HS-5 (cell line): ENCODE data around the gene JUNB.

Experiments used
- DNase-seq: peaks from one replicate; pipeline ENCODE4 v3.0.0-alpha.2; 2012; ENCODE audit warnings: low read depth

JUNB gene

DNA sequence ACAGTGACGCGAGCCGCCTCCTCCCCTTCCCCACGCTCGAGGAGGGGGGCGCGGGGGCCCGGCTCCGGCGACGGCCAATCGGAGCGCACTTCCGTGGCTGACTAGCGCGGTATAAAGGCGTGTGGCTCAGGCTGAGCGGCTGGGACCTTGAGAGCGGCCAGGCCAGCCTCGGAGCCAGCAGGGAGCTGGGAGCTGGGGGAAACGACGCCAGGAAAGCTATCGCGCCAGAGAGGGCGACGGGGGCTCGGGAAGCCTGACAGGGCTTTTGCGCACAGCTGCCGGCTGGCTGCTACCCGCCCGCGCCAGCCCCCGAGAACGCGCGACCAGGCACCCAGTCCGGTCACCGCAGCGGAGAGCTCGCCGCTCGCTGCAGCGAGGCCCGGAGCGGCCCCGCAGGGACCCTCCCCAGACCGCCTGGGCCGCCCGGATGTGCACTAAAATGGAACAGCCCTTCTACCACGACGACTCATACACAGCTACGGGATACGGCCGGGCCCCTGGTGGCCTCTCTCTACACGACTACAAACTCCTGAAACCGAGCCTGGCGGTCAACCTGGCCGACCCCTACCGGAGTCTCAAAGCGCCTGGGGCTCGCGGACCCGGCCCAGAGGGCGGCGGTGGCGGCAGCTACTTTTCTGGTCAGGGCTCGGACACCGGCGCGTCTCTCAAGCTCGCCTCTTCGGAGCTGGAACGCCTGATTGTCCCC, at the start of gene JUNB:
JUNB (plus strand) TSS at position 142 of the 706 bp plus-strand sequence; CDS start at position 428, 286 bp downstream.
- DNase-seq: no peak

DNA sequence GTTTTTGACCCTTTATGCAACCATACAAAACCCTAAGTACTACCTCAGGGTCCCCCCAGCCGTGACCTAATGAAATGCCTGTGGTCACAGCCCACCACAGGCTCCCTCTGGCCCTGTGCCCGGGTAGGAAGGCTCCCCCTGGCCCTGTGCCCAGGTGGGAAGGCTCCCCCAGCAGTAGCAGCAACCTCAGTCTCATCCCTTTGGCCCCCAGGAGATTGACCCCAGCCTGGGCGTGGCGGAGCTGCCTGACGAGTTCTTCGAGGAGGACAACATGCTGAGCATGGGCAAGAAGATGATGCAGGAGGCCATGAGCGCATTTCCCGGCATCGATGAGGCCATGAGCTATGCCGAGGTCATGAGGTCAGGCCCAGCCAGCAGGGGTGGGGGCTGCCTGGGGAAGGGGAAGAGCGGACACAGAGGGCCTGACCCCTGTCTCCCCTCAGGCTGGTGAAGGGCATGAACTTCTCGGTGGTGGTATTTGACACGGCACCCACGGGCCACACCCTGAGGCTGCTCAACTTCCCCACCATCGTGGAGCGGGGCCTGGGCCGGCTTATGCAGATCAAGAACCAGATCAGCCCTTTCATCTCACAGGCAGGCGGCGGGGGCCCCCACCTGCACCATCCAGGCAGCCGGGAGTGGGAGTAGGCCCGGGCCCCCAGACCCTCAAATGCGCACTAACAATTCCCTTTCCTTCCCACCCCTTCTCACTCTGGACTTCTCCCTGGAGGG, 46.0 kb upstream of the JUNB start:
- no peak for DNase-seq

DNA sequence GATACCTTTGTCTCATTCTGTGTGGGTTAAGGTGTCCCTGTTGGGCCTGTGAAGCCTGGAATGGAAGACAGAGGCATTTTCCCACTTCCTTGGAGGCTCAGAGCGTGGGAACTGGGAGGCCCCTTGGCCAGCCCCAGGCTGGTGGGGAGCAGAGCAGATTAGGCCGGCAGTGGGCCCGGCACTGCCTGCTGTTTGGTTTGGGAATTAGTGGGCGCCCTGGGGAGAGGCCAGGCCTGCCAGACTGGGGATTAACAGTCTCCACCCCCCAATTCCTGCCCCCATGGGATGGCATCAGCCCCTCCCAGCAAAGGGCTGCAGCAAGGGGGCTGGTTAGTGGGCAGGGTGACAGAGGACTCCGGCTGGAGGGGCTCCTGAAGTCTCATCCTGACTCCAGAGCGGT, 42.8 kb upstream of the JUNB start:
- no peak for DNase-seq

DNA sequence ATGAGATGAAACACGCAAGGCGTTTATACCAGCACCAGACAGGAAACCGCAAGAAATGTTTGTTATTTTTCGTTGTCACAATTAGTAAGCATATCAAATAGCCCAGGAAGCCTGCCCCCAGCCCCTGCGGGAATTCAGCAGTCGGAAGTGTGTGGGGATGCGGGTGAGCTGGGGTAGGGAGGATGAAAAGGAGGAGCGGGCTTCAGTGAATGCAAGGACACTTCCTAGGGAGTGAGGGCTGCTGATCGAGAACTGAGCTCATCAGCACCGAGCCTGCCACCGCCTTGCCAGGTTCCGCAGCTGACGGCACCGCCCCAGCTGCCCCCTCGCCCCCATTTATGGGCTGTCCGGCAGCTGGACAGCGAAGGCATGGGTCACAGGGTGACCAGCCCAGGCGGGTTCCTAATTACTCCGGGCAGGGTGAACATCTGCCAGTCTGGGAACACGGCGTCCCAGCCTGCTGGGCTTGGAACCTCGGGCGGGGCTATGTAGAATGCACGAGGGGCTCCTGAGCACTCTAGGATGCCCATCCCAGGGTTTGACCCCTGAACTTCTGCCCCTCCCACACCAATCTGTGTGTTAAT, 41.3 kb upstream of the JUNB start:
- no peak for DNase-seq

DNA sequence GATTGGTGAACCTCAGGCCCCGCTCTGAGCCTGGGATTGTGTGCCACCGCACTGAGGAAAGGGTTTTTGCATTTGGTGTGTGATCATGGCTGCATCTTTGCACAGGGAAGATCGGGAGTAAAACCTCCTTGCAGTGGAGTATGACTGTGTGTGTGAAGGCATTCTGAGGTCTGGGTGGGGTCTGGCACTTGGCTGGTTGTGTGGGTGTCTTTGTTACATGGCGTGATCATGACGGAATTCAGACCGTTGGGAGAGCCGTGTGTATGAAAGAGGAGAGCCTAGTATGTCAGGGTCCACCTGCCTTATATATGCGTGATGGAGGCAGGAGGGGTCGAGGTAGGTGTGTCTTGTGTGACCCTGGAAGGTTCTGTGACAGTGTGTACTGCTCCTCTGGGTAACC, 40.4 kb upstream of the JUNB start:
- no peak for DNase-seq

DNA sequence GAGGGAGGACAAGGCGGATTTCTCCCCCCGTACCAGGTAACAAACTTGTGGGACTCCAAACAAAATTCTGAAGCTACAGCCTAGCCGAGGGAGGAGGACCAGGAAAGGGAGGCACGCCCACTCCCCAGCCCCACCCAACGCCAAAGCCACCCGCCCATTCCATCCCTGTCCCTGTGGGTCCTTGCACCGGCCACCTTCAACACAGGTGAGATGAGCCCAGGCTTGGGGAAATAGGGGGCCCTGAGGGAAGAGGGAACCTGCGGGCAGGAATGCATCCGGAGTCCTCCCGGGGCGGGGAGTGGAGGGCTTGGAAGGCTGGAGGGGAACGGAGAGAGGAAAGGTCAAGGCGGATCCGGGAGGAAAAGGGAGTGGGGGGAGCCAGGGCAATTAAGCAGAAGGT, 39.7 kb upstream of the JUNB start, which contains the start of gene BEST2:
BEST2 (plus strand) TSS at position 157 of the 400 bp plus-strand sequence. CDS start 802 bp downstream, outside the sequence.
- no peak for DNase-seq

DNA sequence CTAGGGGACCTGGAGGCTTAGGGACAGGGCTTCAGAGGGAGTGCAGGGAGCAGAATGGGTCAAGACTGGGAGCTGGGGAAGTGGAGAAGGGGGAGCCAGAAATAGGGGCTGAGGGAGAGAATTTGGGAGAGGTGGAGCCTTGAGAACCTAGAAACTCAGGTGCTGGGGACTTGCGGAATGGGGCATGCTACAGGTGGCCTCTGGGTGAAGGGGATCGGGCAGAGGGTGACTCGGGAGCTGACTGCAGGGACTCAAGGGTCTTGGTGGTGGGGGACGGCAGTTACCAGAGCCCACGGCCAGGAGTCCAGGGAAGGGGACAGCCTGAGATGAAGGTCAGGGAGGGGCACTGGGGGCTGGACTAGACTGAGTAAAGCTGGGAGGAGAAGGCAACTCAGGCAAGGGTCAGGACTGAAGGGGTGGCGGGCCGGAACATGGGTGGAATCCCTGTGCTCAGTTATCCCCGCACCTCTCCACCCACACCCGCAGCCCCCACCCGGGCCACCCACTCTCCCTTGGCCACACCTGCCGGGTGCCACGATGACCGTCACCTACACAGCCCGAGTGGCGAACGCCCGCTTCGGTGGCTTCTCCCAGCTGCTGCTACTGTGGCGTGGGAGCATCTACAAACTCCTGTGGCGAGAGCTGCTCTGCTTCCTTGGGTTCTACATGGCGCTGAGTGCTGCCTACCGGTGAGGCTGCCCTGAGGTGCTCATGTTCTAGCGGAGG, 39.1 kb upstream of the JUNB start:
- DNase-seq: no peak

DNA sequence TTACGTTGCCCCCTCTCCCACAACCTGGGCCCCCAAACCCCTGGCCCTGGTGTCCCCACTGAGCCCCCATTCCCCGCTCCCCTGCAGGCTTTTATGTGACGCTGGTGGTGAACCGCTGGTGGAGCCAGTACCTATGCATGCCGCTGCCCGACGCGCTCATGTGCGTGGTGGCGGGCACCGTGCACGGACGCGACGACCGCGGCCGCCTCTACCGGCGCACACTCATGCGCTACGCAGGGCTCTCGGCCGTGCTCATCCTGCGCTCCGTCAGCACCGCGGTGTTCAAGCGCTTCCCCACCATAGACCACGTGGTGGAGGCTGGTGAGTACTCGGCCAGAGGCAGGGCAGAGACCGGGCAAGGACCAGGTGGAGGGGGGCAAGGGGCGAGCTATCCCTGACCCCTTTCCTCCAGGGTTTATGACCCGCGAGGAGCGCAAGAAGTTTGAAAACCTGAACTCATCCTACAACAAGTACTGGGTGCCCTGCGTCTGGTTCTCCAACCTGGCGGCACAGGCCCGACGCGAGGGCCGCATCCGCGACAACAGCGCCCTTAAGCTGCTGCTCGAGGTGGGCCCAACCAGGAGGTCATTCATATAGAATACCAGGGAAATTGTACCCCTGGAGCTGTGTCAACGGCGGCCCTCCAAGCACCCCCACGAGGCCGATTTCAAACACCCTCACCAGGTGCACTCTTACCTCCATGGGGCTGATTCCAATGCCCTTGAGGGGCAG, 36.7 kb upstream of the JUNB start:
- DNase-seq: no peak

DNA sequence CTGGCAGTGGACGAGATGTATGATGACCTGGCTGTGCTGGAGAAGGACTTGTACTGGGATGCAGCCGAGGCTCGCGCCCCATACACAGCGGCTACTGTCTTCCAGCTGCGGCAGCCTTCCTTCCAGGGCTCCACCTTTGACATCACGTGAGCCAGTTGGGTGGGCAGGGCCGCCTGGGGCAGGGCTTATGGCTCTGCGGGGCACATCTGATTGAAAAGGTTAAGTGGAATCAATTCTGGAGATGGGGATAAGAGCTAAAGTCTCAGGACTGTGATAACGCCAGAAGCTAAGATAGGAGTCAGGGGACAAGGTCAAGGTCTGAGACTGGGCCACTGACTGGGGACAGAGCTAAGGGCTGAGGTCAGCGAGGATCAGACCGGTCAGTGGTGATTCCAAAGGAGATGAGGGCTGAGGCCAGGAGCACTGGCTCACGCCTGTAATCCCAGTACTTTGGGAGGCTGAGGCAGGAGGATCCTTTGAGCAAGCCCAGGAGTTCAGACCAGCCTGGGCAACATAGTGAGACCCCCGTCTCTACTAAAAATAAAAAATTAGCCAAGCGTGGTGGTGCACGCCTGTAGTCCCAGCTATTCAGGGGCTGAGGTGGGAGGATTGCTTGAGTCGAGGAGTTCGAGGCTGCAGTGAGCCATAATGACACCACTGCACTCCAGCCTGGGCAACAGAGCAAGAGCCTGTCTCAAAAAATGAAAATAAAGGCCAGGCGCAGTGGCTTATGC, 35.0 kb upstream of the JUNB start:
- no peak for DNase-seq

DNA sequence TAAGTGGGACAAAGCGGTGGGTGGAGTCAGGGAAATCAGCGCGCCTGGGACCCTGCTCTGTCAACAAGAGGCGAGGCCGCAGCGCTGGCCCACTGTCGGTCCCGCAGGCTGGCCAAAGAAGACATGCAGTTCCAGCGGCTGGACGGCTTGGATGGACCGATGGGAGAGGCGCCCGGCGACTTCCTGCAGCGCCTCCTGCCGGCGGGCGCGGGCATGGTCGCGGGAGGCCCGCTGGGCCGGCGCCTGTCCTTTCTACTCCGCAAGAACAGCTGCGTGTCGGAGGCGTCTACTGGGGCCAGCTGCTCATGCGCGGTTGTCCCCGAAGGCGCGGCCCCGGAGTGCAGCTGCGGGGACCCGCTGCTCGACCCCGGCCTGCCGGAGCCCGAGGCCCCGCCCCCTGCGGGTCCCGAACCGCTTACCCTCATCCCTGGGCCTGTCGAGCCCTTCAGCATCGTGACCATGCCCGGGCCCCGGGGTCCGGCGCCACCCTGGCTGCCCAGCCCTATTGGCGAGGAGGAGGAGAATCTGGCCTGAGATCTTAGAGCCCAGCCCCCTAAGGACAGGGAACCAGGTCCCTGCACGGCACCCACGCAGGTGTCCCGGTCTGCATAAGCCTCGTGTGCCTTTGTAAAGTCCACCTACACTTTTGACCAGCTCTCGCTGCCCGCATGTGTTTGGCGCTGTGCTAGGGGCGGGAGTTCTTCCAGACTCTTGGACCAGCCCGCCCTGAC, 33.6 kb upstream of the JUNB start:
- no peak for DNase-seq

DNA sequence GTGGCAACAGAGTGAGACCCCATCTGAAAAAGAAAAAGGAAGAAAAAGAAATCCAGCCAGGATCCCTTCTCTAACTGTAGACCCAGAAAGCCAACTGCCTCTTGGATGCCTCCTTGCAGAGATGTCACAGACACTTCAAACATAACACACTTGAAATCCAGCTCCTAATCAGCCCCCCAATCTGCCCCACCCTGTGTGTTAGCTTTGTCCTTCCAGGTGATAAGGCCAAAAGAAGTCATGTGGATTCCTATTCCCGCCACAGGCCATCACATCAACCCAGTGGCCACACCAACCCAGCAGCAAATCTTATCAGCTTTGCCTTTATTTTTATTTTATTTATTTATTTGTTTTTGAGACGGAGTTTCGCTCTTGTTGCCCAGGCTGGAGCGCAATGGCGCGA, 31.6 kb upstream of the JUNB start:
- no peak for DNase-seq

DNA sequence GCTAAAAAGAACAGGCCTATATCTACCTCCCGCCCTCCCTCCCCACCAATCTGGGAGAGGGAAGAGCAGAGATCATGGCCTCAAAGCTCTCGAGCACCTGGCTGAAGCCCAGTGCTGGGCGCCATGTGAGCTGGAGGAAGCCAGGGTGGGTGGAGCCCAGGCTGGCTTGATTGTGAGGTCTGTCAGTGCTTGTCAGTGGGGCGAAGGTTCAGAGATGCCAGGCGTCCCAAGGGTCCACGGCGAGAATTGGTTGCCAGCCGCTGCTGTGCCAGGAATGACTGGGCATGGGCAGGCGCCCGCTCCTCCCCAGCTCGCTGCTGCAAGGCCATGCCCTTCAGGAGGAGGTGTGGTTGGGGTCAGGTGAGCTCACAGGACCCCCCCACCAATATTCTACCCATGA, 28.2 kb upstream of the JUNB start:
- no peak for DNase-seq

DNA sequence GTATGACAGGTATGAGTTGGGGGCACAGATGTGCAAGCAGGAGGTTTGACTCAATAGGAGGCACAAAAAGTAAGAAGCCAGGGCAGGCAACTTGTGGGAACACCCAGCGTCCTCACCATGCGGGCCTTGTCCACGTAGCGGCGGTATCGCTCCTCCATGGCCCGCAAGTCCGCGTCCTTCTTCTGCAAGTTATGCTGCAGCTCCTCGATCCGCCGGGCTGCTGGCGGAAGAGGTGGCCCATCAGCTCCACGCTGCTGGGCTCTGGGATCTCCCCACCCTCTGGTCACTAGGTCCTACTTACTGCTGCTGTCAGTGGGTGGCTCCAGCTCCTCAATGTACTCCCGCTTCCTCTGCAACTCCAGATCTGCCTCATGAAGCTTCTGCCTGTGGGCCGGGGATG, 26.6 kb upstream of the JUNB start:
- DNase-seq: no peak

DNA sequence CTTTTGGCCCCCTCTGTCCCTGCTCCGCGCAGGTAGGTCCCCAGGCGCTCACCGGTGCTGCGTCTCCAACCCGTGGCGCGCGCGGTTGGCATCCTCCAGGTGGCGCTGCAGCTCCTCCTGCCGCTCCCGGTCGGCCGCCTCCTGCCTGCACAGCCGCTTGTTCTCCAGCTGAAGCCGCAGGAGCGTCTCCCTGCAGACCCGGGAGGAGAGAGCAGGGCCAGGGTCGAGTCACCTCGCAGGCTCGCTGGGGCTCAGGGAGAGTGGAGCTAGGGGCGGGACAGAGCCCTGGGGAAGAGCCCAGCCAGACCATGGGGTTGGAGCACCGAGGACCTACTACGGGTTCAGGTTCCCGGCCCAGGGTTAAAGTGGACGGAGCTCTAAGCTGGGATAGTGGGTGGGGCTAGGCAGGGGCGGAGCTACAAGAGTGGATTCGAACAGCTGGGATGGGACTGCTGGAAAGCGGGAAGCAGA, 25.2 kb upstream of the JUNB start:
- no peak for DNase-seq

DNA sequence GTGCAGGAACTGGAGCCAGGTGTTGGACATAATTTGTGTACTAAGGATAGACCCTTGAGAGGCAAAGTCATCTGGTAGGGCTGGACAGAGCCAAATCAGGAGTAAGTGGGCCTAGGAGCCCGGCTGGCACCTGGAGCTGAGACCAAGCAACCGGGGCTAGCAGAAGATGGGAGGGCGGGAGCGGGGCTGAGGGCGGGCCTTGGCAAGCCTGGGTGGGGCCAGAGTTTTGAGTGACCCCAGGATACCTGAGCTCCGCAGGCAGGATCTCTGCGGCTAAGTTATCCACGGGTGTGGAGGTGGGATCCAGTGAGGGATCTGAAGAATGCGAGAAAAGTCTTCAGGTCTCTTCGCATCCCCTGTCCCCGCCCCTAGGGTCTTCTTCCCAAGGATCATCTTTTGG, 24.1 kb upstream of the JUNB start:
- DNase-seq: no peak

DNA sequence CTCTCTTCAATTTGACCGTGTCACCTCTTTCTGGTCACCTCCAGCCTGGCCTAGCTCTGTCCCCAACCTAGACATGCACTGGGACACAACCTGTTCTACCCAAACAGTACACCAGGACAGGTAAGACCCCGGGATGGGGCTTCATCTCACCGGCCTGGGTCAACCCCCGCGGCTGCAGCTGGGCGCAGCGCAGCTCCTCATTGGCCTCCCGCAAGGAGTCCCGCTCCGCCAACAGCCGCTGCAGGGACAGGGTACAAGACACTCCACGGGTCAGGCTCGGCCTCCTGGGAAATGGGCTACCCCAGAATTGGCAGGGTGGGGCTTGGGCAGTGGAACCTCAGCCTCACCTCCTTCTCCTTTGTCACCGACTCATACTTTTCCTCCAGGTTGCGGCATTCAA, 23.6 kb upstream of the JUNB start:
- no peak for DNase-seq

DNA sequence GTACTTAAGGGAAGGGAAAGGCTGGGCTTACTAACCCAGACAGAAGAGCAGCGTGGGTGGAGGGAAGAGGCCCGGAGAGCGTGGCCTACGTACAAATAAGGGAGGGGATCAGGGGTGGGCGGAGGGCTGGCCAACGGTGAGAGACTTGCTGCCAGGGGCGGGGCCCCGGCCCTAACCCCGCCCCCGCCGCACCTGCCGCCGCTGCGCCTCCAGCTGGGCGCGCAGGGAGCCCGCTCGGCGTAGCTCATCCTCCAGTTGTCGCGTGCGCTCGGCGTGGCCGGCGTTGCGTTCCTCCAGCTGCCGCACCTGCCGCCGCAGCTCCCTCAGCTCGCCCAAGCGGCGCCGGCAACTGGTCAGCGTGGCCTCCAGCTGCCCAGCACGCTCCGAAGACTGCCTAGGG, 21.6 kb upstream of the JUNB start:
- no peak for DNase-seq

DNA sequence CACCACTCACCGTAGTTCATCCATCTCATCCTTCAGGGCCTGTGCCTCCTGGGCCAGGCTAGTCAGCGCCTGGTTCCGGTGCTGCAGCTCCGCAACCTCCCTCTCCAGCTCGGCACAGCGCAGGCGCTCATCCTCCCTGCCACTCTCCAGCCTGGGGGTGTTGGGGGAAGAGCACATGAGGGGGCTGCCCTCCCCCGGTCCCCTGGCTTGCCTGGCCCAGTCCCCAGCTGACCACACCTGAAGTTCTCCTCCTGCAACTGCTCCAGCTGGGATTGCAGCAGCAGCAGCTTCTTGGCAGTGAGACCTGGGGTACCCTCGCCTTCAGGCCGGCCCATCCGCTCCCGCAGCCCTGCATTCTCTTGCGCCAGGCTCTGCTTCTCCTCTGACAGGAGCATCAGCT, 20.4 kb upstream of the JUNB start:
- no peak for DNase-seq

DNA sequence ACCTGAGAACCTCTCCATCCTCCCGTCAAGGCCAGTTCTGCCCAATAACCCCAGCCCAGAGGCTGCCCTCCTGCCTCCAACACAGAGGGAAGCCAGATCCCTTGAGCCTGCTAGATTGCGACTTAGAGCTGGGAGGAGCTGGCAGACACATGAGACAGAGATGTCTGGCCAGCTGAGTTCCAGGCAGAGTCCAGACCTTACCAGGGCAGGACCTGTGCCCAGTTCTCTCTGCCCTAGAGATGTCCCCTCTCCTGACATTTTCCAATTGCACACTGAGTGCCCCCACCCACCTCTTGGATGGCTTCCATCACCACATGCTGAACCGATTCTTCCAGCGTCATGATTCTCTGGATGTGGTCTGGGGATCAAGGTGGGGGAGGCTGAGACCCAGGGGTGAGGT, 19.0 kb upstream of the JUNB start:
- DNase-seq: no peak

DNA sequence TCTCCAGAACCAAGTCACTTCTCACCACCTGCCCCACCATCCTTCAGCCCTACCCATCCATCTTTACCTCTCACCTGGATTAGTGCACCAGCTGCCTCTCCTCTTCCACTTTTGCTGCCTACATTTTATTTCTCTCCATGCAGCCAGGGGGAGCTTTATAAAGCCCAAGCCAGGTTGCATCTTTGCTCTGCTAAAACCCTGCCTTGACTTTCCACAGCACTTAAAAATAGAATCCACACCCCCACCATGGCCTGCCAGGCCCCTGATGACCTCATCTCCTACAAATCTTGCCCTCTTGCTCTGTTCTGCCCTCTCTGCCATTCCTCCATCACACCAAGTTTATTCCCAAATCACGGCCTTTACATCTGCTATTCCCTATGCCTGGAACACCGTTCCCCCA, 17.7 kb upstream of the JUNB start:
- no peak for DNase-seq
